IPS-15b (cell line): ENCODE measurements around the gene PSMB7.

ENCODE experiments used
- H3K27me3 ChIP-seq: one replicate; pipeline ENCODE4 v1.6.1; 2013; ENCODE audit warnings: low read length; ENCODE audit not compliant: control insufficient read depth, insufficient read depth
- H3K36me3 ChIP-seq: one replicate; pipeline ENCODE4 v1.6.1; 2013; ENCODE audit warnings: low read length; ENCODE audit not compliant: control insufficient read depth, insufficient read depth
- H3K4me1 ChIP-seq: one replicate; pipeline ENCODE4 v1.6.1; 2013; ENCODE audit warnings: mild to moderate bottlenecking, low read length; ENCODE audit not compliant: control insufficient read depth, insufficient read depth
- H3K4me3 ChIP-seq: one replicate; pipeline ENCODE4 v1.5.1; 2013; ENCODE audit warnings: low read depth, low read length
- H3K9ac ChIP-seq: one replicate; pipeline ENCODE4 v1.6.1; 2013; ENCODE audit warnings: low read depth, mild to moderate bottlenecking, low read length
- H3K9me3 ChIP-seq: one replicate; pipeline ENCODE4 v1.6.1; 2013; ENCODE audit warnings: mild to moderate bottlenecking, low read length; ENCODE audit not compliant: control insufficient read depth, insufficient read depth

The PSMB7 gene

DNA sequence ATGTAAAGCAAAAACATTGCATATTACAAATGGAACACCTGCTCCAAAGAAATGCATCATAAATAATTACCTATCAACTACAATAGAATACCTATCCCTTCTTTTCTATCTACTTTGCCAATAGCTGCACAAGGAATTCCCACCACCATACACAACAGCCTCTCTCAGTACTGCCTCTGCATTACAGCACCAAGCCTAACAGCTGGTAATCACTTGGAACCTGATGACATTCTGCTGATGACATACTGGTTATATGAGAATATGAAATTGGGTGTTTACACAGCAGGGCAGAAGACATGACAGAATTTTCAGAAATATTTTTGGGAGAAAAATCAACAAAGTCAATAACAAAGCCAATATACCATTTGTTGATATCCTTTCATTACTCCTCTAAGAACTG lies 43.2 kb downstream of the PSMB7 start:
- no peaks in the 10 kb centered on the region for H3K9me3 ChIP-seq
- H3K4me1 ChIP-seq: peaks cover 12% of the 10 kb centered on the region
- no peaks in the 10 kb centered on the region for H3K27me3 ChIP-seq
- no peaks in the 10 kb centered on the region for H3K36me3 ChIP-seq
- no peak overlapping the region for H3K9ac ChIP-seq
- H3K4me3 ChIP-seq: no peak overlapping the region

DNA sequence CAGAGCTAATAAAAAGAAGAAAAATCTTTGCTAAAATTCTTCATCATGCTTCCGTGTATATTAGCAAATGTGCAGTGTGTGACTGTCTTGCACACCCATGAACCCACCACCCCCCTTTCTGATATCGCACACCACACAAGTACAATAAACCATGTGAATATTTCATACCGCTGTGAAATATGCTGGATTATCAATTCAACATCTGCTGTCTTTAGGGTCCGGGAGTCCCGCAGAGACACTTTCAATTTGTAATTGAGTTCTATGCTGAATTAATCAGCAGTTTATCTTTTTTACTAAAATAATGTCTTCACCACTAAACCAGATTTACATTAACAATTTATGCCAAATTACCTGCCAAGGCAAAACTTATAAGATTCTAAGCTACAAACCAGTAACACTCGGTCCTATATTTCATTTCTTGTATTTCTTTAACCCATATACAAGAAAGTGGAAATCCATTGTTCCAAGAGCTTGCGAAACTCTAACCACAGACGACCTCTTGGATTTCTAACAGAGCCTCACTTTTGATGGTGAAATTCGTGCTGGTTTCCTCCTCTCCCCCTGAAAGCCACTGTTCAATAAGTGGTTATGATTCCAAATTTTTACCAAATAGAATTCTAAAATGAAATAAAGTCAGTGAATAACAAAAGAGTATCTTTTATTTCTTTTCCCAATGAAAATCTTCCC lies 44.2 kb downstream of the PSMB7 start:
- H3K27me3 ChIP-seq: no peaks in the 10 kb centered on the region
- no peaks in the 10 kb centered on the region for H3K9me3 ChIP-seq
- no peaks in the 10 kb centered on the region for H3K36me3 ChIP-seq

DNA sequence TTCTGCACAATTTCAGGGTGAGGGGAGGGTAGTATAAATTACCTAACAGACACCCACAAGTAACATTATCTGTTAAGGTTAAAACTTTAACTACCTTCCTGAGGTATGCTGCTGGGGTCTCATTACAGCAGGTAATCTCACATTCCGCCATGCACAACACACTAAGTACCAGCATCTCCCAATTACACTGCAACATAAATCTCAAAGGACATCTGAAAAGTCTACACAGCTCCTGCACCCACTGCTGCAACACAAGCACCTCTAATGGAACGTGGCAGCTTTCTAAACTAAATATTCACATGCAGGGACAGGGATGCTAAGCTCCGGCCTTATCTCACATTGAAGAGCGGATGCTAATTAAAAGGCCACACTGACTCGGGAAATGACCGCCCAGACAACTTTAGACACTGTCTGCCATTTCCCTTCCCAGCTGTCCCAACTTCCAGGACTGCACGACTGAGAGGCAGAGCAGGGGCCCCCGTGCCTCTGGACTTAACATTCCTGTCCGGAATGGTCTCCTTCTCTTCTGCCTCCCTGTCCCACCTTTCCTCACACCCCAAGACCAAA lies 45.9 kb downstream of the PSMB7 start:
- Histone ChIP-seq H3K4me3 (no peak overlapping the region), H3K27me3 (no peaks in the 10 kb centered on the region), H3K4me1 (peaks cover 12% of the 10 kb centered on the region), H3K9ac (peak overlapping the region; percentile 3), H3K9me3 (no peaks in the 10 kb centered on the region), H3K36me3 (no peaks in the 10 kb centered on the region)

More for the DNA sequence above, 44.2 kb downstream of the PSMB7 start:
- no peak overlapping the region for H3K4me3 ChIP-seq
- no peak overlapping the region for H3K9ac ChIP-seq
- H3K4me1 ChIP-seq: peaks cover 12% of the 10 kb centered on the region

DNA sequence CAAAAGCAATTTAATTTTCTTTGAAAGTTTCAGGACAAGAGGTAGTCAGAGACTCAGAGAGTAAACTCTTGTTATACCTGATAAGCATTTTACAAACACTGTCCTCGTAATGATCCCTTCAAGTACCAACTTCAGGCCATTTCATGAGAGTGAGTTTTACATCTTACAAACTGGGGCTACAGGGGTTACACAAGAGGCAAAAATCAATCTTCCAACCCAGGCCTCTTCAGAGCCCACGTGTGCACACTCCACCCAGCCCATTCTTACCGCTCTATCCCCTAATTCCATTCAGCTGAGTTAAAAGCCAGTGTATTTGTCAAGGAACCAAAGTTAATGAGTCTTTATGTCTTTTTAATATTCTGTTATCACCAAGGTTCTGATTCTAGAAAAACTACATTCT lies 46.5 kb downstream of the PSMB7 start:
- Histone ChIP-seq H3K4me3 (no peak overlapping the region), H3K36me3 (no peaks in the 10 kb centered on the region), H3K9ac (no peak overlapping the region), H3K27me3 (no peaks in the 10 kb centered on the region), H3K9me3 (no peaks in the 10 kb centered on the region), H3K4me1 (peaks cover 12% of the 10 kb centered on the region)

DNA sequence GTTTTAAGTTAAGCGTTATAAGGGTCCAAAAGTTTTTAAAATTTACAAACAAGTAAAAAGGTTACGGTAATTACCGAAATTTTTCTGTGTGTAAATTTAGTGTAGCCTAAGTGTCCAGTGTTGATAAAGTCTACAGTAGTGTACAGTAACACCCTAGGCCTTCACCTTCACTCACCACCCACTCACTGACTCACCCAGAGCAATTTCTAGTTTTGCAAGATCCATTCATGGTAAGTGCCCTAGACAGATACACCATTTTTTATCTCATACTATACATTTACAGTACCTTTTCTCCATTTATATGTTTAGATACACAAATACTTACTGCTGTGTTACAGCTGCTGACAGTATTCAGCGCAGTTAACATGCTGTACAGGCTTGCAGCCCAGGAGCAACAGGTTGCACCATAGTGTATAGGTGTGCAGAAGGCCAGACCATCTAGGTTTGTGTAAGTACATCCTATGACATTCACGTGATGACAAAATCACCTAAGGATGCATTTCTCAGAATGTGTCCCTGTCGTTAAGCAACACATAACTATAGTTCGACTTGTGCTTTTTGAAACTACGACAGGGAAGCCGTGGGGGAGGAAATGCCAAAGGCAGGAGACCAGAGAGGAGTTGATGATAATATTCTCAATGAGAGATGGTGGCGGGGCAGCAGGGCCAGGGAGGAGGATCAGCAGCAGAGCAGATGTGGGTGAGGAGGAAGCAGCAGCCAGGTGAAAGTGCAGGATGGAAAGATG lies 48.6 kb downstream of the PSMB7 start:
- H3K36me3 ChIP-seq: no peaks in the 10 kb centered on the region
- H3K4me1 ChIP-seq: peaks cover 8% of the 10 kb centered on the region

DNA sequence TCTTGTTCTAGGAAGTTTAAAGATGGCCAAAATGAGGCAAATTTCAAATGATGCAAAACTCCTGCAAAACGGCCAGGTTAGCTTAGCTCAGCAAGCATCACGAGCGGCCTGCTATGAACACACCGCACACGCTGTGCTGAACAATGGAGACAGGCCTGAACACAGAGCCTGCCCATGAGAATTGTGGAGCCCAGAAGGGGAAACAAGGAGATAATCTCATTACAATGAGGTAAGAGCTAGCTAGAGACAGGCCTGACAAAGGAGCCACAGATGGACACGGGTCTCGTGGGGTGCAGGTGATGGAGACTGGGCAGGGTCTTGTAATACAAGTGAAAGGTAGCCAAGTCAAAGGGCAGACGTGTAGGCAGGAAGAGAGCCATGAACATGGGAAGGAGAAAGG lies 50.2 kb downstream of the PSMB7 start:
- no peaks in the 10 kb centered on the region for H3K27me3 ChIP-seq
- no peak overlapping the region for H3K9ac ChIP-seq
- no peaks in the 10 kb centered on the region for H3K36me3 ChIP-seq
- no peaks in the 10 kb centered on the region for H3K9me3 ChIP-seq
- H3K4me3 ChIP-seq: no peak overlapping the region
- H3K4me1 ChIP-seq: no peaks in the 10 kb centered on the region

More for the DNA sequence above, 48.6 kb downstream of the PSMB7 start:
- H3K9me3 ChIP-seq: no peaks in the 10 kb centered on the region
- no peaks in the 10 kb centered on the region for H3K27me3 ChIP-seq
- no peak overlapping the region for H3K9ac ChIP-seq
- H3K4me3 ChIP-seq: no peak overlapping the region

DNA sequence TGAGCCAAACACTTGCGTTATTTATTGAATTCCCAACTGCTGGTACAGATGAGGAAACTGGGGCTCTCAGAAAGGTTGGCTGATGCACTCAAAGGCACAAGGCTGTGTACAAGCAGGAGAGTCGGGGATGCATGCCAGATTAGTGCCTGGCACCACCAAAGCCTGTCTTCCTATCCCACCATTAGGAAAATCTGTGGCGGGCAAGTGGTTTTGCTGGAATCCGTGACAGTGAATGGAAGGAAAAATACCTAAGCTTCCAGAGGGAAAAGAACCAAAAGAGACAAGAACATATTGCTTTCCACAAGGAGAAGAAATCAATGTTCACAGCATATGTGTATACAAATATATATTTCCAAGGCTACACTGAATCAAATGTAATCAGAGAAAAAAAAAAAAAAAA lies 51.1 kb downstream of the PSMB7 start:
- no peaks in the 10 kb centered on the region for H3K9me3 ChIP-seq
- no peaks in the 10 kb centered on the region for H3K4me1 ChIP-seq
- no peaks in the 10 kb centered on the region for H3K36me3 ChIP-seq
- no peak overlapping the region for H3K4me3 ChIP-seq
- no peaks in the 10 kb centered on the region for H3K27me3 ChIP-seq
- H3K9ac ChIP-seq: no peak overlapping the region

DNA sequence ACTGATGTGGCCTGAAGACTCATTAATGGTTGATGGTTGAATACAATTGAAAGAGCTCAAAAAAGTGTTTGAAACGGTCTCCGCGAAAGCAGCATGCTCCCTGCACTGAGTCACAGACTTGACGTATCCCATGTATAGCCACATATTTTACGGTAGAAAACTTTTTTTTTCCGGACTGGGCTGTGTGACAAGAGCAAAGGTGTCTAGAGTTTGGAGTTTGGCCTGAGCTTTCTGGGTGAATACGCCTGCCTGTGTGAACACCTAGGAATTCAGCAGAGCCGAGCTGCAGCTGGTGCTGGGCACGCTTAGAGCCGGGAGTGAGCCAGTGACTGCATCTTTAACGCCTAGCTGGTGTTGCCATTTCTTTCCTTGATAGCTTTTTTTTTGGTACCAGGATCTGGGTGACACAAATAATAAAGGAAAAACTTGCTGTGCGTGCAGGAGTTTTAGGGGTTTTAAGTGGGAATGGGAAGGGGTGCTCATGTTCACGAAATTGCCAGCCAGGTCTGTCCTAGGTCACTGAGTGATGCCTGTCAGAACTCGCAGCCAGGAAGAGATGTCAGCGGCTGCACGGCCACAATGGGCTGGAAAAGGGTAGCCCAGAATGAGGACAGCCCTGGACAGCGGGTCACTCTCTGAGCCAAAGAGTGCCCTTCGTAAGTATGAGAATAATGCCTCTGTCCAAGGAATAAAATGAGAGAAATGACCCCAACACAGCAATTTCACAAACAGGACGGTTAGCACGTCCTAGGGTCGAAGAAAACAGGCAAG lies 51.7 kb downstream of the PSMB7 start:
- Histone ChIP-seq H3K4me3 (no peak overlapping the region), H3K4me1 (no peaks in the 10 kb centered on the region), H3K9me3 (no peaks in the 10 kb centered on the region), H3K9ac (no peak overlapping the region), H3K36me3 (no peaks in the 10 kb centered on the region), H3K27me3 (no peaks in the 10 kb centered on the region)

DNA sequence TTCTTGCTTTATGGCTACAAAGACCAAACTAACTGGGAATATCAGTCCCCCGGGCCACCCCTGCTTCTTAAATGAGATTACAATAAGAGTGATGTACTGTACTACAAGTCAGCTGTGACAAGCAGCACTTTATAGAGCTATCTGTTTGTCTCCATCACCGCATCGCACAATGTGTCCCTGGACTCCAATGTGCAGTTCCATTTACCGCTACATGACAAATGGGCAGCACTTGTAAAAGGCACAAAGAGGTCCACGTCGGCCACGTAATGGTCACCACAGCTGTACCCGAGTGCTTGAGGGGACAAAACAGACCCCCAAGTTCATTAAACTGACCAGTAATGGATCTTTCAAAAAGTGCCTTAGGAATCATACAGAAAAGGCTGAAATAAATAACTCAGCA lies 54.1 kb downstream of the PSMB7 start:
- no peak overlapping the region for H3K9ac ChIP-seq
- H3K36me3 ChIP-seq: no peaks in the 10 kb centered on the region
- H3K4me3 ChIP-seq: no peak overlapping the region
- no peaks in the 10 kb centered on the region for H3K9me3 ChIP-seq
- H3K4me1 ChIP-seq: no peaks in the 10 kb centered on the region
- H3K27me3 ChIP-seq: no peaks in the 10 kb centered on the region

DNA sequence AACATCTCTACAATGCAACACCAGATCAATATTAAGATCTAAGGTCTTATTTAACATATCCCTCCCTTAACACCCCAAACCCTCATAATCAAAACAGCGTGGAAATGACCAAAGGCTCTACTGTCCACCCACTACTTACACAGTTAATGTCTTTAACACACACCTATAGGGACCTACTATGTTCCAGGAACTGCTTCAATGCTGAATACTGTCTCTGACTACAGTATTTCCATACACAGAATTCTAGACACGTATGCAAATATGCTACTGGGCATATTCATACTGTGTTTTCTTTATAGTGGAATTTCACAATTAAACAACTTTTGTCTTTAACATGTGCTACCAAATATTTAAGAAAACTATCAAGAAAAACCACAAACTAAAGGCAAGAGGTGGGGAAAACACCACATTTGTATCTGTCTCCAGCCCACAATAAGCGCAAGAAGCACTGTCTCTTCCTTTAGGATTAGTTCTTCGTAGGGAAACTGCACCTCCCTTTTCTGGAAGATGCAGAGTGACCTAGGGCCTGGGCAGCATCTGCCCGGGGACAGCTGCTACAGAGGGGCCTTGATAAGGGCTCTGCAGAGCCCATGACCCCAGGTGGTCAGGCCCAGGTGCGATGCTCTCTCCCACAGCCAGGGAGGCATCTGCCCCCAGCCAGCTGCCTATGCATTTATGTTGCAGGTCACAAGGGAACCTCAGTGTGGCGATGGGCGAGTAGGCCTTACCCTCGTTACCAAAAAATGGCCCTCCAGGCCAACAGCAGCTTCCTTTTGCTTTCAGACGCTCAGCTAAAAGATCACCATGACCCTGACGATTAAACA lies 55.2 kb downstream of the PSMB7 start:
- H3K9me3 ChIP-seq: no peaks in the 10 kb centered on the region
- H3K9ac ChIP-seq: no peak overlapping the region
- peaks cover 6% of the 10 kb centered on the region for H3K36me3 ChIP-seq

DNA sequence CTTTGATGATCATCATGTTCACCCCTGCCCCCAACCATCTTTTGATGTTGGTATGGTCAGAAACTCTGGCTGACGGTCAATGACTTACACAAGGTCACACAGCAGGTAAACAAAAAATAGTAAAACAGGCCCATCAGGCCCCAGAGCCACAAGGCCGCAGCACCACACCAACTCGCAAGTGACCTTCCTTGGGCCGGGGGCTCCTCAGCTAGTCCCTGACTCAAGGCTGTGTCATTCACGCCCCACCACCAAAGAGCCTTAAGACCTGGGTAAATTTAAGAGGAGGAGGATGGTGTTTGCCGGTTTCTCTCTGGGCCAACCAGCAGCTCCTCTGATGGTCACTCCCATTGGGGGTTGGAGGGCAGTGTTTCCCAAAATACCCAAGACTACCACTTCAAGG lies 55.8 kb downstream of the PSMB7 start:
- H3K36me3 ChIP-seq: peaks cover 10% of the 10 kb centered on the region
- H3K9ac ChIP-seq: no peak overlapping the region
- no peak overlapping the region for H3K4me3 ChIP-seq
- H3K4me1 ChIP-seq: no peaks in the 10 kb centered on the region
- H3K9me3 ChIP-seq: no peaks in the 10 kb centered on the region
- H3K27me3 ChIP-seq: no peaks in the 10 kb centered on the region

More for the DNA sequence above, 55.2 kb downstream of the PSMB7 start:
- Histone ChIP-seq H3K4me1 (no peaks in the 10 kb centered on the region), H3K27me3 (no peaks in the 10 kb centered on the region), H3K4me3 (no peak overlapping the region)
